Myocyte (in vitro differentiated cells): ENCODE measurements around the gene SMOC2. TPM values are rescaled to one million over a fixed set of nuclear protein-coding genes. Genes with fewer than 3 reads are reported as not detected.
"Not testable (repeated sequence)": the region's sequence is repeated elsewhere in the genome, so short reads cannot be mapped to it uniquely, and the experiment has no call there.

Experiments used
- DNase-seq: peaks from one replicate; pipeline ENCODE4 v3.0.0-alpha.2; 2012; ENCODE audit warnings: low read depth
- total RNA-seq: library from RNA; depleted of rRNA; stranded (reverse); fragments of >200 nt; gene quantifications from 2 replicates; pipeline ENCODE4 v1.2.3, GENCODE V29; 2014

Gene SMOC2
- total RNA-seq, 1 donor from 2014 or later = not detected

- DNase-seq = not testable (repeated sequence)
Observed at GRCh38 chr6:168705271-168705670, 264.3 kb downstream of the SMOC2 start.

- no peak for DNase-seq
Observed at GRCh38 chr6:168706471-168707177, 265.6 kb downstream of the SMOC2 start.

- no peak for DNase-seq
Observed at GRCh38 chr6:168708526-168708925, 267.5 kb downstream of the SMOC2 start.

- no peak for DNase-seq
Observed at GRCh38 chr6:168708984-168709383, 268.0 kb downstream of the SMOC2 start.

GRCh38 chr6:168709390-168709789 is 268.4 kb downstream of the SMOC2 start:
- no peak for DNase-seq

- no peak for DNase-seq
Observed at GRCh38 chr6:168709991-168710390, 269.0 kb downstream of the SMOC2 start.

- no peak for DNase-seq
Observed at GRCh38 chr6:168711049-168711640, 270.2 kb downstream of the SMOC2 start.

GRCh38 chr6:168711666-168712300 is 270.8 kb downstream of the SMOC2 start:
- DNase-seq = no peak

- DNase-seq = no peak
Observed at GRCh38 chr6:168712993-168713392, 272.0 kb downstream of the SMOC2 start.

- DNase-seq = no peak
Observed at GRCh38 chr6:168713839-168714238, 272.9 kb downstream of the SMOC2 start.

GRCh38 chr6:168714547-168715260 is 273.7 kb downstream of the SMOC2 start:
- no peak for DNase-seq

- DNase-seq = peak; percentile 0
Observed at GRCh38 chr6:168715643-168716481, 274.9 kb downstream of the SMOC2 start.

- no peak for DNase-seq
Observed at GRCh38 chr6:168716581-168716980, 275.6 kb downstream of the SMOC2 start.

GRCh38 chr6:168717491-168717890 is 276.5 kb downstream of the SMOC2 start:
- DNase-seq = no peak

Other genes with a start within 250 kb of the SMOC2 start
- gene DACT2, start 121.4 kb upstream of the SMOC2 start, total RNA-seq = not detected in 2 replicates